Glutamatergic neuron (in vitro differentiated cells): ENCODE measurements around the gene ACAD11. TPM values are rescaled to one million over a fixed set of nuclear protein-coding genes. Genes with fewer than 3 reads are reported as not detected.

Experiments
- DNase-seq: peaks from one replicate; pipeline ENCODE4 v3.0.0; 2022
- H3K27ac Mint-ChIP-seq: one replicate; pipeline ENCODE4 v1.8.0; 2020; ENCODE audit warnings: mild to moderate bottlenecking, mixed read lengths, inconsistent platforms; ENCODE audit not compliant: unreplicated experiment
- H3K27me3 Mint-ChIP-seq: one replicate; pipeline ENCODE4 v1.8.0; 2020; ENCODE audit warnings: mild to moderate bottlenecking, moderate library complexity, mixed read lengths, inconsistent platforms; ENCODE audit not compliant: unreplicated experiment
- H3K36me3 Mint-ChIP-seq: one replicate; pipeline ENCODE4 v1.8.0; 2020; ENCODE audit warnings: mild to moderate bottlenecking, mixed read lengths, inconsistent platforms; ENCODE audit not compliant: unreplicated experiment
- H3K4me1 Mint-ChIP-seq: one replicate; pipeline ENCODE4 v1.8.0; 2020; ENCODE audit warnings: mild to moderate bottlenecking, low read depth, mixed read lengths, inconsistent platforms; ENCODE audit not compliant: unreplicated experiment
- H3K4me3 Mint-ChIP-seq: one replicate; pipeline ENCODE4 v1.8.0; 2020; ENCODE audit warnings: mild to moderate bottlenecking, mixed read lengths, inconsistent platforms; ENCODE audit not compliant: unreplicated experiment
- H3K9me3 Mint-ChIP-seq: one replicate; pipeline ENCODE4 v1.8.0; 2020; ENCODE audit warnings: mild to moderate bottlenecking, moderate library complexity, mixed read lengths, inconsistent platforms; ENCODE audit not compliant: unreplicated experiment
- CTCF ChIP-seq: fragments of 200-600 bp; sonication (generic); IDR thresholded peaks from one replicate; pipeline ENCODE4 v1.5.0; 2021; ENCODE audit not compliant: partially characterized antibody, unreplicated experiment
- total RNA-seq: library from RNA; stranded (reverse); fragmentation: NEBNext Ultra II Directional; extraction: Animal tissue kit (Norgen Biotek cat#: 25700); gene quantifications from one replicate; pipeline ENCODE4 v1.2.1, GENCODE V29; 2021; ENCODE audit not compliant: unreplicated experiment

Gene ACAD11
- total RNA-seq, 1 donor from 2014 or later = 9.4 TPM

GRCh38 chr3:132597660-132598059 lies 61.9 kb downstream of the ACAD11 start:
- DNase-seq = no peak
- Mint-ChIP-seq H3K27me3 (peaks cover 1% of the 10 kb centered on the region), H3K27ac (no peak overlapping the region), H3K9me3 (peaks cover 5% of the 10 kb centered on the region), H3K36me3 (no peaks in the 10 kb centered on the region), H3K4me1 (no peaks in the 10 kb centered on the region), H3K4me3 (no peak overlapping the region)
- TF ChIP-seq CTCF = no peak

GRCh38 chr3:132596816-132597433 lies 62.7 kb downstream of the ACAD11 start, which contains the start of gene ACKR4:
Gene ACKR4 (plus strand): TSS chr3:132597270. CDS start chr3:132600398, 3,128 bp downstream.
- Mint-ChIP-seq H3K27me3 (peaks cover 1% of the 10 kb centered on the region), H3K4me1 (no peaks in the 10 kb centered on the region), H3K4me3 (no peak within 1 kb of the TSS), H3K36me3 (no peaks in the 10 kb centered on the region), H3K9me3 (peaks cover 5% of the 10 kb centered on the region), H3K27ac (no peak within 1 kb of the TSS)
- no peak for TF ChIP-seq CTCF
- no peak for DNase-seq

- H3K27me3 Mint-ChIP-seq = peaks cover 1% of the 10 kb centered on the region
- no peak overlapping the region for H3K4me3 Mint-ChIP-seq
- DNase-seq = no peak
- H3K36me3 Mint-ChIP-seq = no peaks in the 10 kb centered on the region
- peaks cover 5% of the 10 kb centered on the region for H3K9me3 Mint-ChIP-seq
- H3K4me1 Mint-ChIP-seq = no peaks in the 10 kb centered on the region
- no peak overlapping the region for H3K27ac Mint-ChIP-seq
- no peak for TF ChIP-seq CTCF
These were observed 63.3 kb downstream of the ACAD11 start for GRCh38 chr3:132596326-132596725.

- Mint-ChIP-seq H3K4me3 (no peak overlapping the region), H3K27ac (no peak overlapping the region), H3K4me1 (no peaks in the 10 kb centered on the region), H3K27me3 (peaks cover 1% of the 10 kb centered on the region), H3K36me3 (no peaks in the 10 kb centered on the region), H3K9me3 (peaks cover 5% of the 10 kb centered on the region)
- DNase-seq = no peak
- no peak for TF ChIP-seq CTCF
These were observed 64.6 kb downstream of the ACAD11 start for GRCh38 chr3:132595014-132595413.

- H3K9me3 Mint-ChIP-seq = peaks cover 5% of the 10 kb centered on the region
- DNase-seq = no peak
- peaks cover 1% of the 10 kb centered on the region for H3K27me3 Mint-ChIP-seq
- no peak overlapping the region for H3K4me3 Mint-ChIP-seq
- no peak overlapping the region for H3K27ac Mint-ChIP-seq
- no peaks in the 10 kb centered on the region for H3K4me1 Mint-ChIP-seq
- no peaks in the 10 kb centered on the region for H3K36me3 Mint-ChIP-seq
- TF ChIP-seq CTCF = no peak
These were observed 65.1 kb downstream of the ACAD11 start for GRCh38 chr3:132594498-132594897.
